Activated CD4-positive, alpha-beta T cell treated with anti-CD3 and anti-CD28 coated beads, Interleukin-2, amount 10 ng/mL, durations not matched to agents 24 days and 14 days (primary cell): Measurements from ENCODE around the gene BLACAT1. TPM values are rescaled to one million over a fixed set of nuclear protein-coding genes. Genes with fewer than 3 reads are reported as not detected.
"Not testable (repeated sequence)": the region's sequence is repeated elsewhere in the genome, so short reads cannot be mapped to it uniquely, and the experiment has no call there.

Experiments used
- DNase-seq: peaks from one replicate; pipeline ENCODE4 v3.0.0; 2022
- H3K27ac Mint-ChIP-seq: one replicate; pipeline ENCODE4 v1.8.0; 2022; ENCODE audit warnings: mild to moderate bottlenecking, mixed read lengths
- H3K27me3 Mint-ChIP-seq: one replicate; pipeline ENCODE4 v1.8.0; 2022; ENCODE audit warnings: mixed read lengths
- H3K36me3 Mint-ChIP-seq: one replicate; pipeline ENCODE4 v1.8.0; 2022; ENCODE audit warnings: low read depth, mild to moderate bottlenecking, mixed read lengths
- H3K4me1 Mint-ChIP-seq: one replicate; pipeline ENCODE4 v1.8.0; 2021; ENCODE audit warnings: mixed read lengths
- H3K4me3 Mint-ChIP-seq: one replicate; pipeline ENCODE4 v1.8.0; 2022; ENCODE audit warnings: mild to moderate bottlenecking, moderate library complexity, mixed read lengths
- H3K9me3 Mint-ChIP-seq: one replicate; pipeline ENCODE4 v1.8.0; 2021; ENCODE audit warnings: mixed read lengths
- intact Hi-C: fragments of 100-400 bp; cut with micrococcal nuclease; formaldehyde crosslinking; loops from one replicate; pipeline ENCODE4 v1.15.1; 2023
- total RNA-seq: library from RNA; stranded (reverse); gene quantifications from 2 replicates; pipeline ENCODE4 v1.2.3, GENCODE V29; 2022

The BLACAT1 gene
- total RNA-seq, 1 donor from 2014 or later: 0.16 TPM

GRCh38 chr1:205416322-205416721, 39.5 kb downstream of the BLACAT1 start:
- Mint-ChIP-seq H3K27me3 (peaks cover 34% of the 10 kb centered on the region), H3K4me1 (no peaks in the 10 kb centered on the region), H3K36me3 (no peaks in the 10 kb centered on the region), H3K4me3 (no peak overlapping the region), H3K27ac (no peak overlapping the region), H3K9me3 (no peaks in the 10 kb centered on the region)
- no peak for DNase-seq
- intact Hi-C loops: no loop called here

GRCh38 chr1:205410581-205411298, 45.1 kb downstream of the BLACAT1 start:
- peaks cover 33% of the 10 kb centered on the region for H3K27me3 Mint-ChIP-seq

GRCh38 chr1:205407970-205408369, 47.9 kb downstream of the BLACAT1 start:
- H3K27ac Mint-ChIP-seq: no peak overlapping the region
- peaks cover 3% of the 10 kb centered on the region for H3K4me1 Mint-ChIP-seq
- intact Hi-C loops: no loop called here
- H3K36me3 Mint-ChIP-seq: peaks cover 2% of the 10 kb centered on the region
- no peaks in the 10 kb centered on the region for H3K9me3 Mint-ChIP-seq
- H3K27me3 Mint-ChIP-seq: peaks cover 37% of the 10 kb centered on the region
- no peak for DNase-seq
- no peak overlapping the region for H3K4me3 Mint-ChIP-seq

More at GRCh38 chr1:205410581-205411298, 45.1 kb downstream of the BLACAT1 start:
- Mint-ChIP-seq H3K27ac (no peak overlapping the region), H3K4me1 (peaks cover 3% of the 10 kb centered on the region), H3K36me3 (no peaks in the 10 kb centered on the region), H3K4me3 (no peak overlapping the region), H3K9me3 (no peaks in the 10 kb centered on the region)
- DNase-seq: no peak
- intact Hi-C loops: no loop called here

GRCh38 chr1:205406252-205406651, 49.6 kb downstream of the BLACAT1 start:
- H3K9me3 Mint-ChIP-seq, H3K4me1 Mint-ChIP-seq, intact Hi-C loops, H3K4me3 Mint-ChIP-seq, H3K36me3 Mint-ChIP-seq, DNase-seq, H3K27ac Mint-ChIP-seq: not testable (repeated sequence)
- H3K27me3 Mint-ChIP-seq: peaks cover 34% of the 10 kb centered on the region

Other genes starting within 250 kb of the BLACAT1 start
- gene DSTYK, start 244.3 kb downstream of the BLACAT1 start, total RNA-seq: 26.7 and 27.6 TPM in 2 replicates
- 19.9 and 20.9 TPM in 2 replicates for gene TMCC2, start 228.1 kb downstream of the BLACAT1 start, total RNA-seq
- 0.80 and 1.0 TPM in 2 replicates for gene NUAK2, start 134.3 kb downstream of the BLACAT1 start, total RNA-seq
- gene KLHDC8A, start 99.1 kb downstream of the BLACAT1 start, total RNA-seq: 0.44 TPM in 1 of 2 replicates, not detected in the other
- gene LEMD1, start 34.0 kb downstream of the BLACAT1 start, total RNA-seq: 0.47 TPM in 1 of 2 replicates, not detected in the other
- gene CDK18, start 48.6 kb upstream of the BLACAT1 start, total RNA-seq: 0.23 and 1.2 TPM in 2 replicates
- gene ELK4, start 176.0 kb upstream of the BLACAT1 start, total RNA-seq: 81.8 and 83.1 TPM in 2 replicates
- gene SLC45A3, start 224.5 kb upstream of the BLACAT1 start, total RNA-seq: 1.0 and 1.1 TPM in 2 replicates